Activated gamma-delta T cell (primary cell): Measurements from ENCODE around the gene RSPH6A.

Experiments
- DNase-seq: peaks from one replicate; lab custom pipeline; 2025; lab: John Stamatoyannopoulos, UW

Gene RSPH6A

DNA sequence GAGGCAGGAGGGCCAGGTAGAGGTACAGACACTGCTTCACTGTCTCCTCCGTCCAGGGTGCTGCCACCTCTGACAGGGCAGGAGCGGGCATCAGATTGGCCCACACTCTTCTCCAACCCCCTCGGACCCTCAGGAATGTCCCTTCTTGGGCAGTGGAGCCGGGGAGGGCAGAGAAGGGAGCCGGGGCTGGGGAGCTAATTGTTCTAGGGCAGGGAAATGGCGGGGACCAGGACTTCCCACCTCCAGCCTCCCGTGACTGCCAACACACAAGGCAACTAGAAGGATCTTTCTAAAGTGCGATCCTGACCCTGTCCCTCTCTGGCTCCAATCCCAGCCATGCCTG is 10.1 kb upstream of the RSPH6A start:
- DNase-seq = no peak

DNA sequence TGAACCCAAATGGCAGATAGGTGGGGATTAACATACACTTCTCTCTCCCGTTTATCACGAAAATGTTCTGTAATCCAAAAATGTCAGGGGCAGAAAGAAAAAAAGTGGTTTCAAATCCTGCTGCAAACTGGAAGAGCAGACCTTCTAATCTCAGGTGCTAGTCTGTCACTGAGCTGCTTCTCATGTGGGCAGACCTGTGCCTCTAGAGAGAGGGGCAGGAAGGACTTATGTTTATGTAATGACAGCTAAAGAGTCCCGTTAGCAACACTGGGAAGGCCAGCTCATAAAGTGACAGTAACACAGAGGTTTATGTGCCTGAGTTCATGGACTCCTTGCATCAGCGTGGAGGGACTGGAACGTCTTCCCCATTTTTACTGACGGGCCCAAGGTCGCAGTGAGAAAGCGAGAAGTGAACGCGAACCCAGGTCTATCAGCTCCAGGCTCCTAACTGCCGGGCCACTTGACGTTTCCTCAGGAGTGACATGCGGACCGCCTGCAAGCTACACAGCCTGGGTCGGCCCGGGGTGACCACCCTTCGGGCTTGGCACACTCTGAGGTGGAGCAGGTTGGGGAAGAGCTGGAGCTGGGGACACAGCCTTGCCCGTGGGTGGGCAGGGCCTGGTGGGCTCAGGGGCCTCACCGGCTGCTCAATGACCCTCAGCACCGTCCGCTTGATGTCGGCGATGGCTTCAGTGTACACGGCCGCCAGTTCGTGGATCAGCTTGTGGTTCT is 9.6 kb upstream of the RSPH6A start:
- DNase-seq = no peak

GRCh38 chr19:45824041-45824471 is 8.9 kb upstream of the RSPH6A start:
- DNase-seq = no peak

DNA sequence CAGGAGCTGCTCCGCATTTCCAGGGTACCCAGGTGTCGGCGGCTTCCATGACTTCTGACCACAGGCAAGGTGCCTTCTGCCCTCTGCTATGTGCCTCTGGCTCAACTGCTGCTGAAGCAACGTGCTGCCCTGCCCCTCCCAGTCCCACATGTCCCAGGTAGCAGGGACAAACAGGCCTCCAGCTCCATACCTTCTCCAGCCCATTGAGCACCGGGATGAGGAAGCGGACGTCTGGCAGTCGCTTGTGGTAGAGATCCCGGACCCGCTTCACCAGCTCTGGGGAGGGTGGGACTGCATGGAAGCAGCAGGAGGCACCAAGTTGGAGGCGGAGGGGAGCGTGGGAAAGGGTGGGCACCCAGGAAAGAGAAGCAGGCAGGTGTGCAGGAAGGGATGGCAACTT is 8.1 kb upstream of the RSPH6A start:
- DNase-seq = no peak

DNA sequence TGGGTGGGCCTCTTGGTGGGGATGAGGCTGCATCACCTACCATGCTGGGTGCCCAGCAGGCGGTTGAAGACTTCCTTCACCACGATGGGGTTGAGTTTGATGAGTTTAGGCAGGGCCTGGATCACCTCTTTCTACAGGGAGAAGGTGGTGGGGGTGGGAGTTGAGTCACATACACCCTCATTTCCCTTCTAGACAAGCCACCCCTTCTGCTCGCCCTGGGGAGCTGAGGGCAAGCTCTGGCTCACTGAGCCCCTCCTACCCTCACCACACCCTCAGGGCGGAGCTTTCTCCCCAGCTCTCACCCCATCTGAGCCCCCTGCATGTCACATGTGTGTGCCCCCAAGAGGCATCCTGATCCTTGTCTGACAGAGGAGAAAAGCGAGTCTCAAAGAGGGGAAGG is 7.6 kb upstream of the RSPH6A start:
- DNase-seq = no peak

GRCh38 chr19:45821570-45821969 is 6.5 kb upstream of the RSPH6A start:
- no peak for DNase-seq

DNA sequence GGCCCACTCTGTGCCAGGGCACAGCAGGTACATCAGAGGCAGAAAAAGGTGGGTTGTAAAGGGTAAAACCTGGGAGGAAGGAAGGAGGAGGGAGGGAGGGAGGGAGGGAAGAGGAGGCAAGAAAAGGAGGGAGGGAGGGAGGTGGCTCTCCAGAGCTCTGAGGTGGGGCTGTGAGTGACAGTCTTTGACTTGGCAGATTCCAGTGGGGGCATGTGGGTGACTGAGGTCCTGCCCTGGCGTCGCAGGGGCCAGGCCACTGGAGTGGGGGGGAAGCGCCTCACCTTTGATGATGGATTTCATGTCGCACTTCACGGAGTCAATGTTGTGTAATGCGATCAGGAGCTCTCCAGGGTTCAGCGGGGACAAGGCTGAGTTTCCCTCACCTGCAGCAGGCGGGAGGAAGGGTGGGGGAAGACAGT is 6.0 kb upstream of the RSPH6A start:
- DNase-seq = no peak

DNA sequence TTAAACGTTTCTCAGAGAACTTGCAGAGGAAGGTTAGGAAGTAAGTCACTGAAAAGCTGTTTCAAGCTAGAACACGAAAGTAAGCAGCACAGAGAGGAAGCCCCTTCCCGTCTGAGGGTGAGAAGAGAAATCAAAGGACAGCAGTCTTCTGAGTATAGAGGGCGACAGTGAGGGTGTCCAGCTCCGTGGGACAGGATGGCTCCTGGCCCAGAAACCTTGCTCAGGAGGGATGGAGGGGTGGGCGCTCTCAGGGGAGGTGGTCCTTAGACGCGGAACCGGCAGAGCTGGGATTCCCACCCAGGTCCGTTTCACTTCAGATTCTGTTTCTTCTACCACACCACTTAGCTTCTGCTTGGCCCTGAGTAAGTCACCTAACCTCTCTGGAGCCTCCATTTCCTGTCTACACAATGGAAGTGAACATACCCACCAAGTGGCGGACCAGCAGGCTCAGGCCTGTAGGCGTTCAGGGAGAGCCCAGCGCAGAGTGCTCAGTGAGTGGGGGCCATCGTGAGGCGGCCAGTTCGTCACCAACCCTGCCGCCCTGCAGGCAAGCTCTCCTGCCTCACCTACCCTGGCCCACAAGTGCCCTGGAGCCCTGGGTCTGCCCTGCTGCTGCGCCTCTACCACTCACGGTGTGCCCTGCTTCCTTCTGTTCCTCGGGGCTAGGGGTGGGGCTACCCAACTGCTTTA is 5.5 kb upstream of the RSPH6A start:
- no peak for DNase-seq

- no peak for DNase-seq
Measured at GRCh38 chr19:45819769-45820168, 4.7 kb upstream of the RSPH6A start.

DNA sequence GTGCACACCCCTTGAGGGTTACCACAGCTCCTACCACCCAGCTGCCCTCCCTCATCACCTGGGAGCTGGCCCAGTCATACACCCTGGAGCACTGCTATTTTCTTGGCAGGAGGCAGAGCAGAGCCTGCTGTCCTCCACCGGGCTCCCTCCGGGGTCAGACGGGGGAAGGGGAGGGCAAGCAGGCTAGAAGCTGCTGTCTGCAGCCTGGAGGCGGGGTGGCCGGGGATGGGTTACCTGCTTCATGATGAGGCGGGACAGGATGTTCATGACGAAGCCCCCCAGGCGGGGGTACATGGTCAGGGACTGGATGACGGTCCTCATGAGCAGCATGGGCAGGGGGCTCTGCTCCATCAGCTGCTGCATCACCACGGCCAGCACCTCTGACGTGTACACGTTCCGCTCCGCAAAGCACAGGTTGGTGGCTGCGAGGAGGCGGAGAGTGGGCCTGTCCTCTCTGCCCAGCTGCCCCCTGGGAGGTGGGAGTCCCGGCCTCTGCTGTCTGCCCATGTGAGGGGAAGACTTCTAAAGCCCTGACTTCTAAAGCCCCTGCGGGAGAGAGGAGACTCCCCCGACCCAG is 2.7 kb upstream of the RSPH6A start:
- DNase-seq = no peak

- peak; percentile 48 for DNase-seq
Measured at GRCh38 chr19:45817010-45817724, 2.1 kb upstream of the RSPH6A start.

DNA sequence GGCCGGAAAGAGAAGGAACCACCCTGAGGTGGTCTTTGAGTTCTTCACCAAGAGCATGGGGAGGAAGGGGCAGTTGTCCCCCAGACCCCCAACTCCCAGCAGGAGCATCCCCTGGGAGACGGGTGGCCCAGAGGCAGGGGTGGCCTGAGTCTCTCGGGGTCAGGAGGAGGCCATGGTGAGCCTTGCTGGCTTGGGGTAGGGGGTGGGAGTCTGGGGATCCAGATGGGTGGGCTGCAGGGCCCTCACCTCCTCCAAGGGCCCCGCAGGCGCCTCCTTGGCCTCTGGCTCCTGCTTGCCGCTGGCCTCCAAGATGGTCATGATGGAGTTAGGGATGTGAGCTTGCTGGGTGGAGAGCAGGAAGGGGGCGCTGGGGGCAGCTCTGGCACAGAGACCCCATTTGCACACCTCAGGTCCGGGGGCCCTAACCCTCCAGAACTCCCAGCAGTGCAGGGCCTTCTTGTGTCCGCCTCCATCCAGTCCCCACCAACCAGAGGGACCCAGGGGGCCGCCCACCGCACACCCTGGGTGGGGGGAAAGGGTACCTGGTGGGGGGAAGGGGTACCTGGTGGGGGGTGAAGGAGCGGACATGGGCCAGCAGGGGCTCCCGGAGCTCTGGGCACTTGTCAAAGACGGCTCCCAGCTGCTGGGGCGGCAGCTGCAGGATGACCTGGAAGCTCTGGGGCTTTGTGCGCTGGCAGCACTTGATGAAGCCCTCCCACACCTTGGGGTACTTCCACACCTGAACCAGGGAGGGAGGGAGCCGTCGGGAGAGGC is 1.3 kb upstream of the RSPH6A start:
- DNase-seq = no peak

DNA sequence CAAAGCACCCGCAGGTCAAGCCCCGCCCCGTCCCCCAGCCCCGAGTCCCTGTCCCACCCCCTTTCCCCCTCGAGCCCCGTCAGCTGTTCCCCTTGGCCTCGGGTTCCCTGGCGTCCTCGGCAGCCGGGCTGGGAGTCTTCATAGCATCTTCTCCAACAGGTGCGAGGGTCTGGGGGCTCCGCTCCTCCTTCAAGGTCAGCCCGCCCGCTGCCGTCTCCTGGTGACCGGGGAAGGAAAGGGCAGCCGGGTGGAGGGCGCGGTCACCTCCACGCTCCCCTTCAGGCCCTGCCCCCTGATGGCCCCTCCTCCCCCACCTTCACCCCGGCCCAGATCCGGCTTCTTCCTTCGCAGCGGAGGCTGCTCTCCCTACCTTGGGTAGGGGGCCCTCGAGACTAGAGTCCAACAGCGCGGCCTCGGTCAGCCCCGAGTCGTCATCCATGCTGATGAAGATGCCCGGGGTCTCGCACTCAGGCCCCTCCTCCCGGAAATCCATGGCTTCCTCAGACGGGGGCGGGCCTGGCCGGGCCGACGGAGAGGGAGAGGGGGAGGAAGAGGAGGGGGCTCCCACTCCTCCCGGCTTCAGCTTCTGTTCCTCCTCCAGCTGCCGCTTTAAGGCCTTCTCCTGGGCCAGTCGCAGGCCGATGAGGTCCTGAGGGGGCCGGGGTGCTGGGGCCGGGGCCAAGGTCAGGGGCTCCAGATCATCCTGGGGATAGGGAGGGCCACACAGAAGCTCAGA is 541 bp upstream of the RSPH6A start:
- no peak for DNase-seq

DNA sequence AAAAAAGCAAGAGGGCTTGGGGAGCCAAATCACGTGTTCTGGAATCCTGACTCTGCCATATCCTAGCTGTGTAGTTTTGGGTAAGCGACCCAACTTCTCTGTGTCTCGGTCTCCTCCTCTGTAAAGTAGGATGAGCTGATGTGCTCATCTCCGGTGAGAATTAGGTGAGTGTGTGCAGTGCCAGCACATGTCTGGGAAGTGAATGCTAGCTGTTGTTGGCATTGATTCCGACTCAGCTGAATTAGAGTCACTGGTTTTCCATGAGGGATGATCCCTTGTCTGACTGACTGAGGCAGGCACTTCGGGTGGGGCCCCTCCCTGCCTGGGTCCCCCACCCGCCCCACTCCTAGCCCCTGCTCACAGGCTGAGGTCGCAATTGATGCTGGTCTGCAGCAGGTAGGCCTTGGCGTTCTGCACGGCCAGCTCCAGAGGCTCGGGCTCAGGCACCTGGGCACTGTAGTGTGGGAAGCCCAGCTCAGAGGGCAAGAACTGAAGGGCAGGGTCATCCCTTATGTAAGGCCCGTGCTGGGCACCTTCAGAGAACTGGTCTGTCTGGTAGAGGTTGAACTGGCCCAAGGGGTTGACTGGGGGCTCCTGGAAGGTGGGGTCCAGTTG is 835 bp downstream of the RSPH6A start:
- no peak for DNase-seq

GRCh38 chr19:45812297-45812696 is 2.8 kb downstream of the RSPH6A start:
- DNase-seq = no peak

GRCh38 chr19:45809643-45810159 is 5.4 kb downstream of the RSPH6A start:
- no peak for DNase-seq

DNA sequence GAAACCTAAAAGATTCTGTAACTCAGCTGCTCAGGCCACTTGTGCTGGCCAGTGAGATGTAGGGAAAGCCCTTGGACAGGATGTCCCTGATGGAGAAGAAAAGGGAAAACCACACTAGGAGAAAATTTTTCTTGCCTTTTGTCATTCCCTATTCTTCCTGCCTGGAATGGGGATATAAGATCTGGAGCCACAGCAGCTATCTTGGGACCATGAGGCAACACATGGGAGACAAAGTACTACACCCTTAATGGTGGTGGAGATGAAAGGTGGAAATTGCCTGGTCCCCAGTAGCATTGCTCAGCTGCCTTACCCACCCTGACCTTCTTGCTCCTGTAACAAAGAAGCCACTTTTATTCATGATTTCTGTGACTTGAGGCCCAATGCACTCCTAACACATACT is 9.4 kb downstream of the RSPH6A start:
- no peak for DNase-seq

DNA sequence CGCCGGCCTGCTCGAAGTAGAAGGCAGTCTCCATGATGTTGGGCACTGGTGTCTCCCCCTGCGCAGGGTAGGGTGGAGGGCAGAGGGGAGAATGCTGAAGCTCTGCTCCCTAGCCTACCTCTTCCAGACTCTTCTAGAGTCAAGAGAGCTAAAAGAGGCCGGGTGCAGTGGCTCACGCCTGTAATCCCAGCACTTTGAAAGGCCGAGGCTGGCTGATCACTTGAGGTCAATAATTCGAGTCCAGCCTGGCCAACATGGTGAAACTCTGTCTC is 10.2 kb downstream of the RSPH6A start:
- DNase-seq = no peak

DNA sequence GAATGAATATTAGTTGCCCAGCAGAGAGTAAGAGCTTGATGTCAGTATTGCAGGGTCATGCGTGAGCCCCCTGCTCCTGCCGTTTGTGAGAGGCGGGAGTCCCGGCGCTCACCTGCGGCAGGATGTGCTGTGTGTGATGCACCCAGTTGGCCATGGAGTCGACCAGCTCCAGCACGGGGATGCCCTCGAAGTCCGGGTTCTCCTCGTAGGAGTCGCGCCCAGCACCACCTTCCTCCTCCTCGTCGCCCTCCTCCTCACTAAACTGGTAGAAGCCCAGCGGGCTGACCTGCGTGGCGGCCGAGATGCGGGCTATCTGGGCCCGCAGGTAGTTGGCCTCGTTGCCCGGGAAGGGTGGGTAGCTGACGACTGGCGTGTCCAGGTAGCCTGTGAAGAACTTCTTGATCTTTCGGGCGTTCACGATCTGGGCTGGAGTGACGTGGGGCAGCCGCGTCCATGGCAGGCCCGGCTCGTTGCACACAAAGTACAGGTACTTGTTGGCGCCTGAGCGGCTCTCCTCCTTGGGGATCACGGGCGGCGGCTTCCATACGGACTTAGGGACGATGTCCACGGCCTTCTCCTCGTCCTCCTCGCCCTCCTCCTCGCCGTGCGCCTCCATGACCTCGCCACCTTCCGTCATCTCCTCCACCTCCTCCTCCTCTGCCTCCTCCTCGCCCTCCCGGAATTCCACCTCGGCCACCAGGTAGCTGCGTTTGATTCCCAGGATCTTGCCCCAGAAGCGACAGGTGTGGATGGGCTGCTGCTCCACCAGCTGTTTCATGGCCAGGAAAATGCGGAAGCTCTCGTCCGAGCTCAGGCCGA is 10.8 kb downstream of the RSPH6A start:
- no peak for DNase-seq

DNA sequence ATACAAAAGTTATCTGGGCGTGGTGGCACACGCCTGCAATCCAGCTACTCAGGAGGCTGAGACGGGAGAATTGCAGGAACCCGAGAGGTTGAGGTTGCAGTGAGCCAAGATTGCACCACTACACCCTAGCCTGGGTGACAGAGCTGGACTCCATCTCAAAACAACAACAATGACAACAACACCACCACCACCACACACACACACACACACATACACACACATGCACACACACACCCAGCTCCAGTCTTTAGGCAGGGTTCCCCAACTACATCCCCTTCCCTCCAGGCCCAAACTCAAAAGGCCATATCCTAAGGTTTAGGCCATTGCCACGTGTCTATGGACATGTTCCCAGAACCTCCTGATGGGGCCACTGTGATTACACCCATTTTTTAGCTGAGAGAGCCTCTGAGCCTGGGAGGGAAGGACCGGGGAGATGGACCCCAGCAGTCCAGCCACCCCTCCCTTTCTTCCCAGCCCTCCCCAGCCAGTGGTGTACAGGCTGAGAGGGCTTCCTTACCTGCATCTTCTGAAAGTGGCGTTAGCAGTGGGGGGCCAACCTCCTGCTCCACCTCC is 13.4 kb downstream of the RSPH6A start:
- no peak for DNase-seq
